Hematopoietic multipotent progenitor cell treated with erythropoietin and hydrocortisone succinate and interleukin-3 and kit ligand, for 4 days (in vitro differentiated cells): ENCODE measurements around the gene CCDC122.
"Not testable (repeated sequence)": the region's sequence is repeated elsewhere in the genome, so short reads cannot be mapped to it uniquely, and the experiment has no call there.

Experiments used
- DNase-seq: peaks from one replicate; pipeline ENCODE4 v3.0.0-alpha.2; 2015

Gene CCDC122

DNA sequence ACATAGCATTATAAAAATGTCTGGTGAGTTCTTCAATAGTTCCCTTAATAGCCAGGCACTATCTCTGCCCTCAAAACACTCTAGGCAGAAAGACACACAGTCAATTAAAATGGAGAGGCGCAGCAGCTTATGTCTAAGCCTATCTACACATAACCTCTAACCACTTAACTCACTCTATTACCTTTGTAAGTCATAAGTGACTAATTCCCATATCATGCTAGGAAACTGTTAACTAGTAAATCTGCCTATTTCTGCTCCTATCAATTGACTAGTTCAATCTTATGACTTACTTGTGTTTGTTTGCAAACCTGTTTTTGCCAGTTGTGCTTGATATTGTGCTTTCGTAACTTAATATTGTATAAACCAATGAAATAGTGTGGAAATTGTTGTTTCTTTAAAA is 3.2 kb downstream of the CCDC122 start:
- no peak for DNase-seq

- DNase-seq = peak; percentile 64
Observed at GRCh38 chr13:43874504-43875092, 4.9 kb downstream of the CCDC122 start.

DNA sequence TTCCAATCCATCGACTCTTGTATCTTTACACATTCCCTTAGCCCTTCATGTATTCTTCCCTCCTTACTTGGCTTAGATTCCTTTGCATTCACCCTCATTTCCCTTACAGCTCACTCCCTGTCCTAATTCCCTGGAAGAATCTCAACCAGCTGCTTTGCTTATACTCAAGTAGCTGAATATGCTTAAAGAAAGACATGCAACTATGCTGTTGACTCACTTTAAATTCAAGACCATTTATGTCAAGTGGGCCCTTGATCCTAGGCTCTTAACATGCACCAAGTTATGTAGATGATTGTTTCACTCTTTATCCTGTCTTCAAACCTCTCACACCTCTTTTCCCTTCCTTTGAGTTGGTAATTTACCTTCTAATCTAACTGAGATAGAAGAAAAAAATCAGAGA is 7.4 kb downstream of the CCDC122 start:
- DNase-seq = no peak

DNA sequence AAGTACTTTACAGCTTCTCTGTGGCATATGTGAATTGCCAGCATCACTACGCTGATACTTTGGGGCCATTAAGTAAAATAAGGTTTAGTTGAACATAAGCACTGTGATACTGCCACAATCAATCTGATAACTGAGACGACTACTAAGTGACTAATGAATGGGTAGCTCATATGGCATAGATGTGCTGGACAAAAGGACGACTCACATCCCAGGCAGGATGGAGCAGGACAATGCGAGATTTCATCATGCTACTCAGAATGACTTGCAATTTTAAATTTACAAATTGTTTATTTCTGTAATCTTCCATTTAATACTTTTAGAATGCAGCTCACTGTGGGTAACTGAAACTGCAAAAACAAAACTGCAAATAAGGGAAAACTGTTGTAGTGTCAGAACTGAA is 13.6 kb downstream of the CCDC122 start:
- DNase-seq = no peak

DNA sequence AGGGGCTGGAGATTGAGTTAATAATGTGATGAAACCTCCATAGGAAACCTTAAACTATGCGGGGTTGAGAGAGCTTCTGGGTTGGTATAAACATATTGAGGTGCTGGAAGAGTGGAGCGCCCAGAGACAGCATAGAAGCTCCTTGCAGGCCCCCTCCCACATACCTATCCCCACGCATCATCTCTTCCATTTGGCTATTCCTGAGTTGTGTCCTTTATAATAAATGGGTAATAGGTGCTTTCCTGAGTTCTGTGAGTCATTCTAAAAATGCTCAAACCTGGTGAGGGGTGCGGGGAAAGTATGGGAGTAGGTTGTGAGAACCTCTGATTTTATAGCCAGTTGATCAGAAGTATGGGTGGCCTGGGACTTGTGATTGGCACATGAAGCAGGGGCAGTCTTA is 14.6 kb downstream of the CCDC122 start:
- DNase-seq = no peak

- DNase-seq = no peak
Observed at GRCh38 chr13:43861863-43862262, 17.7 kb downstream of the CCDC122 start.

DNA sequence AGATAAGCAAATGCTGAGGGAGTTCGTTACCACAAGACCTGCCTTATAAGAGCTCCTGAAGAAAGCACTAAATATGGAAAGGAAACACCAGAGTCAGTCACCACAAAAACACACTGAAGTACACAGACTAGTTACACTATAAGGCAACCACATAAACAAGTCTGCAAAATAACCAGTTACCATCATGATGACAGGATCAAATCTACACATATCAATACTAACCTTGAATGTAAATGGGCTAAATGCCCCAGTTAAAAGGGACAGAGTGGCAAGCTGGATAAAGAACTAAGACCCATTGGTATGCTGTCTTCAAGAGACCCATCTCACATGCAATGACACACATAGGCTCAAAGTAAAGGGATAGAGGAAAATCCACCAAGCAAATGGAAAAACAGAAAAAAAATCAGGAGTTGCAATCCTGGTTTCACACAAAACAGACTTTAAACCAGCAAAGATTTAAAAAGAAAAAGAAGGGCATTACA is 26.6 kb downstream of the CCDC122 start:
- no peak for DNase-seq

- DNase-seq = no peak
Observed at GRCh38 chr13:43850873-43851272, 28.7 kb downstream of the CCDC122 start.

DNA sequence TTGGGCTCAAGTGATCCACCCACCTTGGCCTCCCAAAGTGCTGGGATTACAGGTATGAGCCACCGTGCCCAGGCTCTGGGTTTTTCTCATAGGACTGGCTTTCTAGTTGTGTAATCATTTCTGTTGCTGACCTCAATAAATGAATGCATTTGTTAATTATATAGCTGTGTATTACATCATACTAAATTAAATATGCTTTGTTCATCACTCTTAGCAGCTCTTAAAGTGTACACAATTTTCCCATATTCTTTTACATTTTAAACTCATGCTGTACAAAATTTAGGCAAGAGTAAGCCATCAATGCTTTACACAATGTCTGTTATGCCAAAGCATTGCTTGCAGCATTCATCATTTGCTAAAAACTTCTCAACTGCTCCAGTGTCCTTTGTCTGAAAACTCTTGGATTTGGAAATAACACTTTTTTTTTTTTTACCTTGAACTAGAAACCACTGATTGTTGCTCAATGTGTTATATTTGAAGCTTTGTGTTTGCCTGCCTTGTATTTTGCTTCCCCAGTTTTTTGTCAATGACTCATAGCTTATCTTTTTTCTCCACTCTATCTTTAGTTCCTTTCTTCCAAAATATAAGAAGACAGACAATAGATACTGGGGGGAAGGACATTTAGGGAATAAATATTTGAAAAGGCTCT is 31.4 kb downstream of the CCDC122 start:
- DNase-seq = peak; percentile 75

DNA sequence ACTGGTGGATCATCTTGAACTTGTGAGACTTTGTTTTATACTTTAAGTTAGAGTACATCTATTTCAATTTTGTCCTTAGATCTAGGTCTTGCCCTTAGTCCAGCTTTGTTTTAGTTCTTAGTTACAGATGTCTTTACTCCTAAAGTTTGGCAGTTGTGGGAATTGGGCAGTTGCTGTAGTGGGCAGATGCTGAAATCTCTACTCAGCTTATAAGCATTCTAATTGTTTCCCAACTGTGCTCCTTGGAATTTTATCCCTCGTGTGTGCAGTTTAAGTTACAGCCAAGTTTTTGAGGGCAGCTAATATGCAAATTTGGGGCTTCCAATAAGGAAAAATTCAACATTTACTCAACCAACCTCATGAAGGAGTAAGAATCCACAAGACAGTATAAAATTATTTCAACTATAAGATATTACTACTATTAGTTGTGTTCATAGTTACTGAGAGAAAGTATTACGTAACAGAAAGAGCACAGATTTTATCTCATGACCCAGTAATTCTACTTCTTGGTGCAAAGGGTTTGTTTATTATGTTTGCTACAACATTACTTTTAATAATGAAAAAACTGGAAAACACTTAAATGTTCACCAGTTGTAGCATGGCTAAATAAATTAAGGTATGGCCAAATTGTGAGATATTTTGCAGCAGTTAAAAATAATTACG is 32.9 kb downstream of the CCDC122 start:
- peak; percentile 13 for DNase-seq

DNA sequence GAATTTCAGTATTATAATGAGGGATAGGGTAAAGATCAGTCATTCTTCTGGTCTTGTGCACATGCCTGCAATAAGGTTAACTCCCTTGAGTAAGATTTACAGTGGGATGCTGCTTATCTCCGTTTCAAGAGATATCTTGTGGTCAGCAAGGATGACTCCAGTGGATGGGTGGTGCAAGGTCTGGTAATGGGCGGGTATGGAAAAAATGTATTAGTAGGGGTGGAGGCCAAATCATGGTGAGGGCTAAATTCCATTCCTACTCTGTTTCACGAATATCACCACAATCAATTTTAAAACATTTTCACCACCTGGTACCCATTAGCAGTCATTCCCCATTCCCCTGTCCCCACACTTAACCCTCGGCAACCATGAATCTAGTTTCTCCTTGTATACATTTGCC is 40.6 kb downstream of the CCDC122 start:
- DNase-seq = peak; percentile 72

GRCh38 chr13:43835701-43836100 is 43.8 kb downstream of the CCDC122 start:
- DNase-seq = peak; percentile 79

DNA sequence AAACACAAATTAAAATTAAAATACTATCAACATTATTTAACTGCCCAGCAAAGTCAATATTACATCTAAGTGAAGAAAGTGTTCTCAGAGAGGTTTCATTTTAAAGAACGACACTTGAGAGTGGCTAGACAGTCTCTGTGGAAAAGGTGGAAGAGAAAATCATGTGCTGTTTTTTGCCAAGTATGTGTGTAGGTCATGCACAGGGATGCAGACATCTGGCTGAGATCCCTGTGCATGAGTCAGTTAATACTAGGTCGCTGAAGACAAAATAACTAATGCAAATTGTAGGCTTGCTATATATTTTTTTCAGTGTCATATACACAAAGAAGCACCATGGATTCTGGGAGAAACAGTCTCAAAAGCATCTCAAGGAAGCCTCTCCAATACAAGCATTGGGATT is 48.5 kb downstream of the CCDC122 start:
- no peak for DNase-seq

DNA sequence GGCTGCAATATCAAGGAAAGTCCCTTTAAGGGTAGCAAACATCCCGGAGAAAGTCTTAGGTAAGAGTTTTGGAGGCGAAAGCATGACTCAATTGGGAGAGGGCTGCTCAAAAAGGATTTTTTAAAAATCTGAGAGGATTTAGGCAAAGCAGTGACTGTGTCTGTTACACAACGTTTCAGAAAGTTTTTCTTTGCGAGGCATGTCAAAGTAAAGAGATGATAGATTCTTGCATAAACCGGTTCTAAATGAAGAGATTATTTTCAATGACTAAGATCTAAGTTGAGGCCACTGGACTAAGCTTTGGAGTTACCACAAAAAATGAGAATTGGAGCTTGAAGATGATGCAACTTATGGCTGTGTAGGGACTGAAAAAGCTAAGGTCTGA is 49.1 kb downstream of the CCDC122 start:
- peak; percentile 48 for DNase-seq

- not testable (repeated sequence) for DNase-seq
Observed at GRCh38 chr13:43824656-43825055, 54.9 kb downstream of the CCDC122 start.

DNA sequence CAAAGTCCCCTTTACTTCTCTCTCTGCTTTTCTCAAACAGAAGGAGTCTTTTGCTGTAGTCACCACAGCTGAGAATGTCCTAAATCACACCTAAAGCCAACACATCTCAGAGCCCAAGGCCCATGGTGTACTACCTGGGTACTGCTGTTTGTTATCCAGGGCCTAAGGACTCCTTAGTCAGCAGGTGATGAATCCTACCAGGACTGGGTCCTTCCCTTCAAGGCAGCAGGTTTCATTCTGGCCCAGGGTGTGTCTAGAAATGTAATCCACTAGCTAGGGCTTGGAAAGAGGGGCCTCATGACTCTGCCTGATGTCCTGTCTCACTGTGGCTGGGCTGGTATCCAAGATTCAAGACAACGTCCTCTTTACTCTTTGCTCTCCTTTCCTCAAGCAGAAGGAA is 56.6 kb downstream of the CCDC122 start:
- peak; percentile 41 for DNase-seq

DNA sequence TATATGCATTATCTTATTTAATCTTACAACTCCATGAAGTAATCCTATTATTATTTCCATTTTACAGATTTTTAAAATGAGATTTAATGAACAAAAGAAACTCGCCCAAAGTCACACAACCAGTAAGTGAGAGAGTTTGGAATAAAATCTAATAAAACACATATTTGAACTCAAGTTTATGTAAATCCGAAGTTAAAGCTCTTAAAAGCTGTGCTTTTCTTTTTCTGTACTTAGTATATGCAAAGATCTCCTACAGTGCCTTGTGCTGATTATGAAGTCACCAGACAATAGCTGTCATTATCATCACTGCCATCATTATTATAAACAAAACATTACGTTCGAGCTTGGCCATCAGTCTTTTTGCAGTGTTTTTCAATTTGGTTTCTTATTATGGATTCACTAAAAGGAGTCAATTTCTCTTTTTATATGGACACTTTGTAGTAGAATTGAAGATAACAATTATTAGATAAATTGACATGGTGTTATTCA is 63.1 kb downstream of the CCDC122 start:
- DNase-seq = no peak

DNA sequence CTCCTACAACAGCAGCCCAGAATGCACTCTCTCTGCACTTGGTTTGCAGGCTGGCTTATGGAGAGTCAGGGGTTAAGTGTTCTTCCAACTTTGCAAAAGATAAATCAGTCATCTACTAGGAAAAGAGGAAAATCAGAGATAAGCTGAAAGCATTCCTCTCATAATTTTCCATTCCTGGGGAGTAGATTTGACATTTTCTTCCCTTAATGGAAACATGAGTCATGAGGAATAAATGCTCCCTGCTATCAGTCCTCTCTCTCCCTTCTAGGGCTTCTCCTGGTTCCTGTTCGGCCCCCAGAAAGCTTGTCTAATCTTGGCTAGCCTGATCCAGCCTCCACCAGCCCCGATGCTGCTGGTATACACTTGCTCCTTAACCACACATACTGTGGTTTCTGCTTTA is 64.3 kb downstream of the CCDC122 start:
- DNase-seq = peak; percentile 17

GRCh38 chr13:43808676-43809075 is 70.9 kb downstream of the CCDC122 start:
- DNase-seq = no peak

GRCh38 chr13:43805681-43806128 is 73.8 kb downstream of the CCDC122 start:
- no peak for DNase-seq

GRCh38 chr13:43805071-43805468 is 74.5 kb downstream of the CCDC122 start:
- no peak for DNase-seq

DNA sequence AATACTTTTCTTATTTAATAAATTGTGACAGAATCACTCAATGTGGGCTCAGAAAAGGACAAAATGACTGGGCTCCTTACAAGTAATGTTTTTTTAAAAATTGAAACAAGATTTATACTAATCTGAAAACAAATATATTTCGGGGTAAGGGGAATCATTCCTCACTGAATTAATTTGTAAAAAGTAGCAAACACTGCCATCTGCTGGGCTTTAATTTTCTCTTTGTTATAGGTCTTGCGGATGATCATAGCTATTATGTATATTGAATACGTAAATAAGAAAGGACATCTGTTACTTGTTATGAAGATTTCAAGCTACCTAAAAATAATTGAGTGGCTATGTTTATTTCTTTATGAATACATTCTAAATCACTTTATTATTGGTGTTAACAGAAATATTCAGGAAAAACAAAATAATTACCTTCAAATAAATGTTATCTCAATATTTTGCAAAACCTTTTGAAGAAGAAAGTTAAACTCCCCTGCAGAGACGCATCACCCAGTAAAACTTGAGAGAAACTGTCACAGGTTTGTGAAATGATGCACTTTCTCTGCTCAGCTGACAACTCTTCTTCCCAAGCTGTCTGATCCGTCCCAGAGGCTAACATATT is 75.0 kb downstream of the CCDC122 start:
- peak; percentile 83 for DNase-seq

GRCh38 chr13:43802511-43802910 is 77.0 kb downstream of the CCDC122 start:
- DNase-seq = no peak

GRCh38 chr13:43800828-43801227 is 78.7 kb downstream of the CCDC122 start:
- DNase-seq = no peak
